Lower leg skin (tissue), 3 donors: Measurements from ENCODE around the gene ATP5F1D.

Experiments used
- CTCF ChIP-seq, 3 donors: fragments of 450-650 bp; IDR thresholded peaks; one replicate each; pipeline ENCODE4 v1.5.1; 2016; ENCODE audit warnings: antibody characterized with exemption in 3 of 3, mild to moderate bottlenecking in 3 of 3, moderate library complexity in 2 of 3
- POLR2A ChIP-seq, 2 donors: fragments of 450-650 bp; IDR thresholded peaks; one replicate each; pipeline ENCODE4 v1.6.1; 2016 to 2017; ENCODE audit warnings: antibody characterized with exemption in 2 of 2, mild to moderate bottlenecking in 1 of 2, moderate library complexity in 1 of 2

GRCh38 chr19:1278713-1279660 lies 37.4 kb downstream of the ATP5F1D start:
- TF ChIP-seq POLR2A (IDR thresholded peaks at IDR 0.05): no peak
- no peak for TF ChIP-seq CTCF (IDR thresholded peaks at IDR 0.05)
